H9 (cell line): ENCODE data around the gene AADAT. TPM values are rescaled to one million over a fixed set of nuclear protein-coding genes. Genes with fewer than 3 reads are reported as not detected.

Source experiments
- DNase-seq: peaks from one replicate; pipeline ENCODE4 v3.0.0-alpha.2; 2017
- H2AFZ ChIP-seq: one replicate; pipeline ENCODE4 v1.6.1; 2013; ENCODE audit warnings: mild to moderate bottlenecking, low read length, control low read depth, moderate library complexity
- H2AK5ac ChIP-seq: 2 replicates; pipeline ENCODE4 v1.6.1; 2013; ENCODE audit warnings: low read length, control low read depth, mixed read lengths; ENCODE audit not compliant: insufficient read length
- H2BK120ac ChIP-seq: one replicate; pipeline ENCODE4 v1.6.1; 2013; ENCODE audit warnings: low read depth, mild to moderate bottlenecking, low read length, control low read depth, inconsistent platforms; ENCODE audit not compliant: poor library complexity, severe bottlenecking
- H2BK12ac ChIP-seq: 2 replicates; pipeline ENCODE4 v1.6.1; 2013; ENCODE audit warnings: low read length, control low read depth, mixed read lengths, low read depth; ENCODE audit not compliant: insufficient read length
- H2BK15ac ChIP-seq: 2 replicates; pipeline ENCODE4 v1.6.1; 2013; ENCODE audit warnings: low read depth, low read length, control low read depth
- H2BK20ac ChIP-seq: one replicate; pipeline ENCODE4 v1.6.1; 2013; ENCODE audit warnings: low read depth, mild to moderate bottlenecking, low read length, control low read depth, inconsistent platforms; ENCODE audit not compliant: poor library complexity, severe bottlenecking
- H2BK5ac ChIP-seq: 2 replicates; pipeline ENCODE4 v1.6.1; 2013; ENCODE audit warnings: low read length, control low read depth, mixed read lengths; ENCODE audit not compliant: insufficient read length
- H3K14ac ChIP-seq: 2 replicates; pipeline ENCODE4 v1.6.1; 2013; ENCODE audit warnings: low read length, control low read depth; ENCODE audit not compliant: insufficient read depth
- H3K18ac ChIP-seq: 2 replicates; pipeline ENCODE4 v1.6.1; 2013; ENCODE audit warnings: low read depth, mild to moderate bottlenecking, mixed read lengths, low read length, control low read depth; ENCODE audit not compliant: insufficient read length
- H3K23ac ChIP-seq: 2 replicates; pipeline ENCODE4 v1.6.1; 2013; ENCODE audit warnings: low read length, control low read depth, mixed read lengths, low read depth; ENCODE audit not compliant: insufficient read length
- H3K23me2 ChIP-seq: 2 replicates; pipeline ENCODE4 v1.6.1; 2013; ENCODE audit warnings: low read depth, mild to moderate bottlenecking, mixed read lengths, low read length, control low read depth; ENCODE audit not compliant: insufficient read length, poor library complexity, severe bottlenecking
- H3K27ac ChIP-seq: 2 replicates; pipeline ENCODE4 v1.5.1; 2013; ENCODE audit warnings: low read length, control low read depth, mixed read lengths, low read depth; ENCODE audit not compliant: insufficient read length
- H3K27me3 ChIP-seq: 2 replicates; pipeline ENCODE4 v1.6.1; 2013; ENCODE audit warnings: low read length, control low read depth, inconsistent platforms; ENCODE audit not compliant: insufficient read depth
- H3K4ac ChIP-seq: 2 replicates; pipeline ENCODE4 v1.6.1; 2013; ENCODE audit warnings: low read depth, mild to moderate bottlenecking, control low read depth, inconsistent platforms, low read length, moderate library complexity
- H3K4me1 ChIP-seq: 2 replicates; pipeline ENCODE4 v1.6.1; 2013; ENCODE audit warnings: low read length, control low read depth, inconsistent platforms; ENCODE audit not compliant: insufficient read depth
- H3K4me2 ChIP-seq: 2 replicates; pipeline ENCODE4 v1.6.1; 2013; ENCODE audit warnings: low read length, control low read depth, mixed read lengths; ENCODE audit not compliant: insufficient read length, insufficient read depth
- H3K56ac ChIP-seq: 2 replicates; pipeline ENCODE4 v1.6.1; 2013; ENCODE audit warnings: low read depth, mild to moderate bottlenecking, mixed read lengths, low read length, control low read depth; ENCODE audit not compliant: insufficient read length
- H3K79me1 ChIP-seq: 2 replicates; pipeline ENCODE4 v1.6.1; 2013; ENCODE audit warnings: low read depth, mild to moderate bottlenecking, moderate library complexity, low read length, control low read depth, inconsistent platforms; ENCODE audit not compliant: insufficient read depth, poor library complexity, severe bottlenecking
- H3K79me2 ChIP-seq: 2 replicates; pipeline ENCODE4 v1.6.1; 2013; ENCODE audit warnings: low read length, control low read depth, inconsistent platforms; ENCODE audit not compliant: insufficient read depth
- H3K9ac ChIP-seq: 2 replicates; pipeline ENCODE4 v1.6.1; 2013; ENCODE audit warnings: low read length, control low read depth, mixed read lengths; ENCODE audit not compliant: insufficient read length; ENCODE audit errors: extremely low read depth
- H3K9me3 ChIP-seq: one replicate; pipeline ENCODE4 v1.6.1; 2013; ENCODE audit warnings: low read depth, low read length, inconsistent platforms; ENCODE audit not compliant: control insufficient read depth
- H3T11ph ChIP-seq: one replicate; pipeline ENCODE4 v1.6.1; 2013; ENCODE audit warnings: mild to moderate bottlenecking, low read length, control low read depth, inconsistent platforms
- H4K20me1 ChIP-seq: one replicate; pipeline ENCODE4 v1.6.1; 2013; ENCODE audit not compliant: control insufficient read depth, insufficient read length, insufficient read depth
- H4K5ac ChIP-seq: 2 replicates; pipeline ENCODE4 v1.6.1; 2013; ENCODE audit warnings: low read depth, mild to moderate bottlenecking, mixed read lengths, low read length, control low read depth; ENCODE audit not compliant: insufficient read length
- H4K8ac ChIP-seq: replicated peaks from 2 replicates; pipeline ENCODE4 v1.6.1; 2013; ENCODE audit warnings: low read length, control low read depth, mixed read lengths, low read depth; ENCODE audit not compliant: insufficient read length
- H4K91ac ChIP-seq: 2 replicates; pipeline ENCODE4 v1.6.1; 2013; ENCODE audit warnings: low read depth, mild to moderate bottlenecking, moderate library complexity, mixed read lengths, low read length, control low read depth; ENCODE audit not compliant: insufficient read length
- H3K27ac Mint-ChIP-seq, 3 experiments: 2 replicates in 2 of 3; 3 replicates in 1 of 3; pipeline ENCODE4 v1.8.0; 2020 to 2021; ENCODE audit warnings: mixed read lengths in 3 of 3, mild to moderate bottlenecking in 1 of 3, moderate library complexity in 1 of 3
- H3K27me3 Mint-ChIP-seq: 2 replicates; pipeline ENCODE4 v1.8.0; 2021; ENCODE audit warnings: low read depth, mild to moderate bottlenecking, moderate library complexity, mixed read lengths
- H3K36me3 Mint-ChIP-seq, 3 experiments: 2 replicates in 2 of 3; 3 replicates in 1 of 3; pipeline ENCODE4 v1.8.0; 2020 to 2021; ENCODE audit warnings: low read depth in 3 of 3, mixed read lengths in 3 of 3; ENCODE audit not compliant: insufficient read depth in 1 of 3
- H3K4me1 Mint-ChIP-seq, 2 experiments: 2 replicates each; pipeline ENCODE4 v1.8.0; 2020; ENCODE audit warnings: mixed read lengths in 2 of 2
- H3K4me3 Mint-ChIP-seq, 2 experiments: 2 replicates in 1 of 2; 3 replicates in 1 of 2; pipeline ENCODE4 v1.8.0; 2020 to 2021; ENCODE audit warnings: mild to moderate bottlenecking in 2 of 2, mixed read lengths in 2 of 2, moderate library complexity in 1 of 2
- H3K9me3 Mint-ChIP-seq, 2 experiments: 2 replicates in 1 of 2; 3 replicates in 1 of 2; pipeline ENCODE4 v1.8.0; 2020; ENCODE audit warnings: mild to moderate bottlenecking in 2 of 2, mixed read lengths in 2 of 2, moderate library complexity in 1 of 2
- CTCF ChIP-seq: fragments of 200-600 bp; sonication (generic); conservative IDR thresholded peaks from 3 replicates; pipeline ENCODE4 v1.8.0; 2021; ENCODE audit warnings: antibody characterized with exemption, mild to moderate bottlenecking
- WGBS: extraction: QIAGEN DNeasy Blood & Tissue Kit; methylation state at CpG from one replicate; pipeline ENCODE4 v1.1.7; 2013; ENCODE audit warnings: missing lambda C conversion rate, low lambda C conversion rate, mixed read lengths; ENCODE audit not compliant: insufficient read length; ENCODE audit errors: extremely low coverage; 5-methylcytosine and 5-hydroxymethylcytosine counted together
- long read RNA-seq: library from polyadenylated mRNA; unstranded; transcript quantifications from one replicate; pipeline ENCODE4 v2.0.0, GENCODE V29; 2020
- total RNA-seq: library from RNA; stranded (reverse); gene quantifications from 2 replicates; pipeline ENCODE4 v1.2.1, GENCODE V29; 2021

AADAT gene
- 14.1 and 14.6 TPM in 2 replicates for total RNA-seq
- long read RNA-seq, transcript AADAT-202 (14 exons, 2,101 nt) = minor isoform, 14 of 41 reads
- long read RNA-seq, transcript AADAT-201 (13 exons, 2,261 nt) = major isoform, 16 of 41 reads
- long read RNA-seq, partial matches to known transcripts = 3 of 41 reads
- long read RNA-seq, other reads (novel, unspliced or antisense) = 8 of 41 reads

DNA sequence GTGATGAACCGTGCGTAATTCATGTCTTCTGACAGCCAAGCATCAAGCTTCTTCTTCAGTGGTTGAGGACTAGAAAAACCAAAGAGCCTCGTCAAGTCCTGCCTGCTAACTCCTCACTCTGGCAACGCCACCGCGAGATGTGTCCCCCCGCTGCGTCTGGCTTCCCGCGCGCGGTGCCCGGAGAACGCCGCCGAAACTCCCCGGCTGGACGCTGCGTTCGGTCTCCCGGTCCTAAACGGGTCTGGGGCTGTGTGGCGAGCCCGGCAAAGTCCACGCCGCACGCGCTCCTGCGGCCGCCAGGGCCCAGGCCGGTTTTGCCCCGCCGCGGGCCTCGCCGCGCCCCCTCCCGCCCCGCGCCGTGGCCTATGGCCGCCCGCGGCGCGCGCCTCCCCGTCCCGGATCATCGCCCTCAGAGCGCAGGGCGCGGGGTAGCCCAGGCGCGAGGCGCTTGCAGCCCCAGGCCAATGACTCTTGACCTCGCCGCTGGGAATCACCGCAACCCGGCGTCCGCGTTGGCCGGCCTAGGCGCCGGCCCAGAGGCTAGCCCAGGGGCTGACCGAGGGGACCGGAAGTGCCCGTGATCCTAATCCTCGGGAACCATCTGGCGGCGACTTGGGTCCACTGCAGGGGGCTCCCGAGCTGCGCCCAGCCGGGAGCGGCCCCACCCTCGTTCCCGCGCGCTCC is at the start of gene AADAT:
Gene AADAT, minus strand, starts transcription at position 289 of the 684 bp plus-strand sequence. Its CDS starts 266 bp downstream, at position 23.
- no peaks in the 10 kb centered on the region for H3K79me1 ChIP-seq
- peak within 1 kb of the TSS; percentile 59 for H3K18ac ChIP-seq
- no peak within 1 kb of the TSS for H2BK5ac ChIP-seq
- no peak within 1 kb of the TSS for H2BK15ac ChIP-seq
- no peak within 1 kb of the TSS for H4K91ac ChIP-seq
- H3K27ac ChIP-seq = no peak within 1 kb of the TSS
- no peak within 1 kb of the TSS for H2BK120ac ChIP-seq
- no peaks in the 10 kb centered on the region for H3K9me3 ChIP-seq
- H4K20me1 ChIP-seq = no peaks in the 10 kb centered on the region
- no peak within 1 kb of the TSS for H3T11ph ChIP-seq
- H3K4me1 ChIP-seq = no peaks in the 10 kb centered on the region
- no peaks in the 10 kb centered on the region; a peak in 1 of 5 replicates for H3K9me3 Mint-ChIP-seq
- TF ChIP-seq CTCF = peak; percentile 86
- peak; percentile 87 for DNase-seq
- H2AFZ ChIP-seq = peak within 1 kb of the TSS; percentile 86
- H2BK20ac ChIP-seq = no peak within 1 kb of the TSS
- WGBS = no CpG with 5 or more reads among the region's 80 CpGs
- peaks cover 26% of the 10 kb centered on the region in 2 experiments for H3K4me1 Mint-ChIP-seq
- H3K79me2 ChIP-seq = no peaks in the 10 kb centered on the region
- no peak within 1 kb of the TSS for H3K56ac ChIP-seq
- no peak within 1 kb of the TSS for H4K5ac ChIP-seq
- H3K4me2 ChIP-seq = peak within 1 kb of the TSS; percentile 88
- peak within 1 kb of the TSS; percentile 84 to 93 for H3K4me3 Mint-ChIP-seq
- peaks cover 4 to 30% (median 29%) of the 10 kb centered on the region in 3 experiments; a peak in 6 of 7 replicates for H3K36me3 Mint-ChIP-seq
- H2AK5ac ChIP-seq = no peak within 1 kb of the TSS
- peak within 1 kb of the TSS; percentile 50 for H3K9ac ChIP-seq
- no peak within 1 kb of the TSS for H3K23ac ChIP-seq
- no peak within 1 kb of the TSS for H4K8ac ChIP-seq
- H3K27ac Mint-ChIP-seq = peak within 1 kb of the TSS in 2 of 3 experiments; percentile 84 to 91; a peak in 3 of 7 replicates
- no peak within 1 kb of the TSS for H3K4ac ChIP-seq
- H3K23me2 ChIP-seq = peaks cover 9% of the 10 kb centered on the region
- H3K27me3 Mint-ChIP-seq = peaks cover 10% of the 10 kb centered on the region
- H3K27me3 ChIP-seq = no peaks in the 10 kb centered on the region
- no peak within 1 kb of the TSS for H2BK12ac ChIP-seq
- peak within 1 kb of the TSS; percentile 77 for H3K14ac ChIP-seq
